Measurements from ENCODE around the gene ATP6V1G2.

The ATP6V1G2 gene

DNA sequence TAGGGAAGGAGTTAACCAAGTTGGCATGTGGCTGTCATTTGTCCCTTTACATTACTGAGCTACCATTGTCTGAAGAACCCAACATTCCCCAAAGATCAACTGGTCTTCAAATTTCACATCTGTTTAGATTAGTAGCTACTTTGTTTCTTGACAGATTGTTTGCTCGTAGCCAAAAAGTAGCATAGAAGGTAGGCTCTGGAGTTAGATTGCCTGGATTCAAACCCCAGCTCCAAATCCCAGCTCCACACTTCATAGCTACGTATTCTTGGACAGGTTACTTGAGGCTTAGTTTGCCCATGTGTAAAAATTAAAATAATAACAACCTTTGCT lies 2.1 kb upstream of the ATP6V1G2 start:
- DNase-seq (ENCODE audit: low read depth in 2 of 2), result no peak

DNA sequence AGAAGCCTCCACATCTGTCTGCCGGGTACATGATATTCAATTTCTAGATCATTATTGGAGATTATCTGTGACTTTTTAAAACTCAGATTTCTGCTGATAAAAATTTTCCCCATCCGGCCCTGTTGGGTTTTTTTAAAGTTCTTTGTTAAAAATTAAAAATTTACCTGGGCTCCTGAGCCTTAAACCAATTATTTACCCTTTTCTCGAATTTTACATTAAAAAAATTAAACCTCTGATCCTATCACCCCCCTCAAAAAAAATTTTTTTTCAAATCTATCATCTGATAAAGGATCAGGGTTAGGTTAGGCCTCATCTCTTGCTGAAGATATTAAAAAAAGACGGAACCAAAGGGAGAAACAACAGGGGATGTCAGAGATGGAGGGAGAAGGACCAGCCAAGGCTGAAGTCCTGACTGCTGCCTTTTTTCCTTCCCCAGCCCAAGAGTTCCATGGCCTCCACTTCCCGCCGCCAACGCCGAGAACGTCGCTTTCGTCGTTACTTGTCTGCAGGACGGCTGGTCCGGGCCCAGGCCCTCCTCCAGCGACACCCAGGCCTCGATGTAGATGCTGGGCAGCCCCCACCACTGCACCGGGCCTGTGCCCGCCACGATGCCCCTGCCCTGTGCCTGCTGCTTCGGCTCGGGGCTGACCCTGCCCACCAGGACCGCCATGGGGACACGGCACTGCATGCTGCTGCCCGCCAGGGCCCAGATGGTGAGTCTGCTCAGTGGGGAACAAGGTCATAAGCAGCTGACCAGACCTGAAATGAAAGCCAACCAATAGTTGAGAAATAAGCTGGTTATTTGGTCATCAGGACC lies 1.5 kb upstream of the ATP6V1G2 start:
- no peak for DNase-seq (ENCODE audit: low read depth in 2 of 2)

- peak; percentile 90 to 91 for DNase-seq (ENCODE audit: low read depth in 2 of 2)
These were observed 734 bp upstream of the ATP6V1G2 start, which contains the start of gene NFKBIL1 for GRCh38 chr6:31546958-31547726. TSS of gene NFKBIL1 (plus strand) at chr6:31547608. CDS start at chr6:31547695, 87 bp downstream.

DNA sequence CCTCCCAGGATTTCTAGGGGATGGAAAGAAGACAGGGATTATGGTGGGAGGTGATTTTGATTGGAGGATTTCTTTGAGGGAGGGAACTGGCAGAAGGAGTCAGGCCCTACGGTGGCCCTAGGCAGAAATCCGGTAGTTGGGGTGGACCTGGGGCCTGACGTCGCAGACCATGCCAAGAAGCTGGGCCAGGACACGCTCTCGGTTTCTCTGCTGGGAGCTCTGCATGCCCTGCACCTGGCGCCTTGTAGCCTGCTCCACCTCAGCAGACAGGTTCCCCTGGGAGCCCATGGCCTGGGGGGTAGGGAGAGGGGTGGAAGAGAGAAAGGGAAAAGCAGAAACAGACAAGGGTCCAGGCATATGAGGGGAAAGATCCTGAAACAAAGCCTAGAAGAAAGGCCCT lies 1.1 kb downstream of the ATP6V1G2 start:
- no peak for DNase-seq (ENCODE audit: low read depth in 2 of 2)

DNA sequence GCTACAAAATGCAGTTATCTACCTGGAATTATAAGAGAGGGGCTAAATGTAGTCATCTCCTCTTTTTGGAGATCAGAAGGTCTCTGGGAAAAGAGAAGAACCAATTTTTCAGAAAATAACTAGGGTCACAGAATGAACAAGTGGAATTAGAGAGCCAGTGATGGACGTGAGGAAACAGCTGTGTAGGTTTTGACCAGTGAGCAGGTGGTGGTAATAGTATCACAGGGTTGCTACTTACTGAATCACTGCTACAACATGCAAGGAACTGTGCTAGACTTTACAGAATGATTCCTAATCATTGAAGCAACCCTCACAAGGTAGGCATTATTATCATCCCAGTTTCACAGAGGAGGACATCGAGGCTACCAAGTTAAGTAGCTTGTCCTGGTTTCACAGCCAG lies 1.7 kb downstream of the ATP6V1G2 start:
- no peak for DNase-seq (ENCODE audit: low read depth in 2 of 2)

GRCh38 chr6:31543639-31544038 lies 2.8 kb downstream of the ATP6V1G2 start:
- DNase-seq (ENCODE audit: low read depth in 2 of 2), result no peak

GRCh38 chr6:31541658-31542521 lies 4.5 kb downstream of the ATP6V1G2 start, which contains the start of gene DDX39B:
TSS of gene DDX39B (minus strand) at chr6:31542003. CDS start at chr6:31540532, 1,471 bp downstream.
- DNase-seq (ENCODE audit: low read depth in 2 of 2), result peak; percentile 92 to 93

GRCh38 chr6:31541059-31541657 lies 5.2 kb downstream of the ATP6V1G2 start:
- peak in 1 of 2 donors; percentile 32 for DNase-seq (ENCODE audit: low read depth in 2 of 2)

DNA sequence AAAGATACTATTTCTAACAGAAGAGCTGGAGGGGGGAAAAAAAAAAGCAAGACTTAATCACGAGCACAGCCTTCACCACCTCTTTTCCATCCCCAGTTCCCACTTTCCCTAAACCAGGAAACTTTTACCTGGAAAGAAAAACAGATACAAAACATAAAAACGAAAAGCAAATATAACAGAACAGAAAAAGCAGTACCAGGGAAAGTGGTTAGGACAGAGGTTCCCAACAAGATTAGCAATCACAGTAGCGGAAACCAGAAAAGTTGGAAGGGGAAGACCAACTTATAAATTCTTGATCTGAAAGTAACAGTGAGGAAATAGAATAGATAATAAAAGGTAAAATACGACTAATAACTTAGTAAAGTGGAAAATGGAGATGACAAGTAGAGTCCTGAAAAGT lies 5.8 kb downstream of the ATP6V1G2 start:
- DNase-seq (ENCODE audit: low read depth in 2 of 2), result no peak

GRCh38 chr6:31538805-31539400 lies 7.5 kb downstream of the ATP6V1G2 start:
- no peak for DNase-seq (ENCODE audit: low read depth in 2 of 2)

DNA sequence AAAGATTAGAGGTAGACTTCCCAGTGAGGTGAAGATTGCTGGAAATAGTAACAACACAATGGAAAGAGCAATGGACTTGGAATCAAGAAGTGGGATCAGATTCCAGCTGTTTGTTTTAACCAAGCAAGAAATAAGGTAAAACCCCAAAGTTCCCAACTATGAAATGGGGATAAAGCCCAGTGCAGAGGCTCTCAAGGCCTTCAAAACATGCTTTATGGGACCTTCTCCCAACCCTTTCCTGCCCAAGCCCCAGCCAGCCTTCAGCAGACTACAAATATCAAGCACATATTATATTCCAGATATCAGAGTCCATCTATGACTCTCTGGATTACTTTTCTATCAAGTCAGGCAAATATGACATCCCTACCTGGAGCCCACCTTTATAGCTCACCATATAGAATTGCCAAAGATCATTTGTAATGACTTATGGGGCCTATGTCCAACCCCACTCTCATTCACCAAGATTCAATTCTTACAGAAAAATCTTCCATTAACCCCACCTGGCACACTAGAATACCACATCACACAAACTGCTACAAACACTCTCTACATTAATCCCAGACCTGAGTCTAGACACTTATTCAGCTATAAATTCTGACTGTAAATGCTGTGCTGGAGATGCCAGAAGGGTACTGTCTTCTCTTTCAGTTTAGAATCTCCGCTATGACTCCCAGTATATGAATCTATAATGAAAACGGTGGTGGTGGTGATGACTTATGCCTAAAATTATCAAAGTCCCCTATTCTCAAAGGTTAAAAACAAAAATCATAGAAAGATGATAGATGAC lies 10.7 kb downstream of the ATP6V1G2 start:
- DNase-seq (ENCODE audit: low read depth in 2 of 2), result no peak

- DNase-seq (ENCODE audit: low read depth in 2 of 2), result no peak
These were observed 11.8 kb downstream of the ATP6V1G2 start for GRCh38 chr6:31534521-31535040.

DNA sequence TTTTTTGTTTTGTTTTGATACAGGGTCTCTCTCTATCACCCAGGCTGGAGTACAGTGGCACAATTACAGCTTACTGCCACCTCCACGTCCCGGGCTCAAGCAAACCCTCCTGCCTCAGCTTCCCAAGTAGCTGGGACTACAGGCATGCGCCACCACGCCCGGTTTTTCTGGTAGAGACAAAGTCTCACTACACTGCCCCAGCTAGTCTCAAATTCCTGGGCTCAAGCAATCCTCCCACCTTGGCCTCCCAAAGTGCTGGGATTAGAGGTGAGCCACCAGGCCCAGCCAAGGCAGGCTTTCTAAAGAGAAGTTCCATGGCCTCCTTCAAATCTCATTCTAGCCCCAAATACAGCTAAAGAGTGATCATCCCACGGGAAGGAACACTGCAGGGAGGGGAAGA lies 12.4 kb downstream of the ATP6V1G2 start:
- no peak for DNase-seq (ENCODE audit: low read depth in 2 of 2)

DNA sequence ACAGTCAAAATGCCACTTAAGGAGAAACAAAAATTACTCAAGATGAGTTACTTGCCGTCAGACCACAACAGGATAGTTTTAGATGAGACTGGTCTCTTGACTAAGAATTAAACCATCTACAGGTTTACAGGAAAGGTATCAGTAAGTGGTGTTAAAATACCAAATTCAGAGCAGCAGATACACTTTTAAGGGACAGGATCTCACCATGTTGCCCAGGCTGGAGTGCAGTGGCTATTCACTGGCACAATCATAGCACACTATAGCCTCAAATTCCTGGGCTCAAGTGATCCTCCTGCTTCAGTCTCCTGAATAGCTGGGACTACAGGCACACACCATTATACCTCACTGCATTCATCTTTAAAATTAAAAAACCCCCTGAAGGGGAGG lies 13.0 kb downstream of the ATP6V1G2 start:
- no peak for DNase-seq (ENCODE audit: low read depth in 2 of 2)

DNA sequence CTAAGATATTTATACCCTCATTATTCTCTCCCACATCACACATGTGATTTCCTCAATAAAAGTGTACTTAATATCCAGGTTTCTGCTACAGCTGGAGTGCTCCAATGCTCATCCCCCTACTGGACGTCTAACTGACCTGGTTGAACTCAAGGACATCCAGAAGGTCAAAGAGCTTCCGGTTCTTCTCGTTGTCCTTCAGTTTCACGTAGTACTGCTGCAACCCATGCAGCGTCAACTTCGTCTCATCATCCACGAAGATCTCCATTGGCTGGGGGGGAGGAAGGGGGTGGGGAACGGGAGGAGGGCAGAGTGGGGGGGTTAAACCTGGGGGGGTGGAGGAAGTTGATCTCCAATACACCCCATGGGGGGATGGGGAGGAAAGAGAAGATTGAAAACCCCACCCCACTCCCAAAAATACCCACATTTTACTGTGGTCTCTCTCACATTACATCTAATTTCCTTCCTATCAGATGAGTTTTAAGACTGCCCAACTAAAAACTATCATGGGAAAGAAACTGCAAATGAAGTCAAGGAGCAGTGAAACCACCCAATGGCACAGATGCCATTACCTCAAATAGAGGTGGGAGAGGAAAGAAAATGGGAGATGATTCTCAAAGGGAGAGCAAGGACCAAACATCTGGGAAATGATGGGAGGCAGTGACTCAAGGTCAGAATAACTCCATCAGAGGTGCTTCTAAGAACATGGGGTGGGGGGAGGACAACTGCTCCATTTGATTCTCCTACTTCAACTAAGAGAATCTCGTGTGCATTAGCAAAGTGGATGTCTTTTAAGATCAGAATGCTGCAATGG lies 13.6 kb downstream of the ATP6V1G2 start:
- no peak for DNase-seq (ENCODE audit: low read depth in 2 of 2)

DNA sequence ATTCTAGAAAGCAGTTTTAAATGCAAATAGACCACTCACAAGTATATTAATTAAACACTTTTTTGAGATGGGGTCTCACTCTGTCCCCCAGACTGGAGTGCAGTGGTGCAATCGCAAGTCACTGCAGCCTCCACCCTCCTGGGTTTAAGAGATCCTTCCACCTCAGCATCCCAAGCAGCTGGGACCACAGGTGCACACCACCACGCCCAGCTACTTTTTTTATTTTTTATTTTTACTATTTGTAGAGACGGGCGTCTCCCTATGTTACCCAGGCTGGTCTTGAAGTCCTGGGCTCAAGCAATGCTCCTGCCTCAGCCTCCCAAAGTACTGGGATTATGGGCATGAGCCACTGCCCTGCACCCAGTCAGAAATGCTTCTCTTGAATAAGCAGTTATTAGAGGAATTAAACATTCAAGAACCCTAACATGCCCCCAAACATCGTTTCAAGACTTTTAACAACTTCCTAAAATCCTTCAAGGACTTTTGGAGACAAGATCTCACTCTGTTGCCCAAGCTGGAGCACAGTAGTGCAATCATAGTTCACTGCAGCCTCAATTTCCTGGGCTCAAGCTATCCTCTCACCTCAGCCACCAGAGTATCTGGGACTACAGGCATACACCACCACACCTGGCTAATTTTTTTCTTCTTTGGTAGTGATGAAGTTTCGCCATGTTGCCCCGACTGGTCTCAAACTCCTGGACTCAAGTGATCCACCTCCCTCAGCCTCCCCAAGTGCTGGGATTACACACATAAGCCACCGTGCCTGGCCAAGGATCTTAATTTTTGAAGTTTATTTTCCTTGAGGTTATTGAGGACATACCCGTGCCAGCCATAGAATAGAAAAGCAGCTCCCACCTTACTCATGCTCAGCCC lies 14.4 kb downstream of the ATP6V1G2 start:
- DNase-seq (ENCODE audit: low read depth in 2 of 2), result no peak

DNA sequence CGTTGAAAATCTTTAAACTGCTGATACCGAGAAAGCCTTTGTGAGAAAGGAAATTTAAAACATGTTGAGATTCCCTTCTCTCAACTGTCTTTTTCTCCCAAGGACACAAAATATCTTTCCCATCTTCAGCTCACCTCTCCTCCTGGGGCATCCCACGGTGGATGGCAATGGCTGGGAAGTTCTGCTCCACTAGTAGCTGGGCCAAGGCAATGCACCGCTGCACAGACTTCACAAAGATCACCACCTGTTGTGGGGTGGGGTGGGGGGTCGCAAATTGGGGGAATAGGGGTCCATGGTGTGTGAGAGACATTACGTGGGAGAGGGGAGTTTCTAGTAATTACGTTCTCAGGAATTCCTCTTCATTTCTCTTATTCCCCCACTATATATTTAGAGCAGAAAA lies 15.2 kb downstream of the ATP6V1G2 start:
- no peak for DNase-seq (ENCODE audit: low read depth in 2 of 2)

DNA sequence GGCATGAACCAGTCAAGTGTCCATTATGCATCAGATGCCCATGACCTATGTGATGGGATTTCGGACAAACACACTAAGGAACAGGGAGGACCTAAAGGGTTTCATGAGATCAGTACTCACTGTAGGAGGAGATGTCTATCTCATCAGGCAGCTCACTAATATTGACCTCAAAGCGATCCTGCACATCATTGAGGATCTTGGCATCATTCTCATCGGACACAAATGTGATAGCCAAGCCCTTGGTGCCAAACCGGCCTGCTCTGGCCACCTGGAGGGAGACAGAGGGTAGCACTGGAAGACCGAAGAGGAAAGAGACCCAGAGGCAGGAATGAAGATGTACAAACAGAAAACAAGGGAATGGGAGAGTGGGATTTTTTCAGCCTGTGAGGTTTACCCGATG lies 15.7 kb downstream of the ATP6V1G2 start:
- no peak for DNase-seq (ENCODE audit: low read depth in 2 of 2)
